ENCODE measurements around the gene ARHGAP45. TPM values are rescaled to one million over a fixed set of nuclear protein-coding genes. Genes with fewer than 3 reads are reported as not detected.

ARHGAP45 gene
- total RNA-seq, 2 experiments from 2014 or later: 113 to 122 TPM

- Mint-ChIP-seq H3K36me3 (peaks cover 4% of the 10 kb centered on the region), H3K9me3 (no peaks in the 10 kb centered on the region), H3K4me3 (no peak overlapping the region), H3K27me3 (no peaks in the 10 kb centered on the region), H3K27ac (no peak overlapping the region), H3K4me1 (no peaks in the 10 kb centered on the region)
- DNase-seq: no peak
Measured at GRCh38 chr19:1115646-1116420, 48.9 kb downstream of the ARHGAP45 start.

GRCh38 chr19:1116726-1117581, 50.0 kb downstream of the ARHGAP45 start:
- Mint-ChIP-seq H3K4me3 (no peak overlapping the region), H3K27me3 (no peaks in the 10 kb centered on the region), H3K27ac (no peak overlapping the region), H3K9me3 (no peaks in the 10 kb centered on the region), H3K36me3 (peaks cover 11% of the 10 kb centered on the region), H3K4me1 (no peaks in the 10 kb centered on the region)
- DNase-seq: no peak

- Mint-ChIP-seq H3K36me3 (peaks cover 11% of the 10 kb centered on the region), H3K27me3 (no peaks in the 10 kb centered on the region), H3K4me3 (no peak overlapping the region), H3K9me3 (no peaks in the 10 kb centered on the region), H3K27ac (no peak overlapping the region), H3K4me1 (no peaks in the 10 kb centered on the region)
- no peak for DNase-seq
Measured at GRCh38 chr19:1117654-1118053, 50.7 kb downstream of the ARHGAP45 start.

- DNase-seq: no peak
- Mint-ChIP-seq H3K4me1 (no peaks in the 10 kb centered on the region), H3K4me3 (no peak overlapping the region), H3K36me3 (peaks cover 14% of the 10 kb centered on the region), H3K27ac (no peak overlapping the region), H3K9me3 (no peaks in the 10 kb centered on the region), H3K27me3 (no peaks in the 10 kb centered on the region)
Measured at GRCh38 chr19:1118999-1119398, 52.0 kb downstream of the ARHGAP45 start.

GRCh38 chr19:1119475-1120217, 52.7 kb downstream of the ARHGAP45 start:
- H3K27ac Mint-ChIP-seq: no peak overlapping the region
- H3K9me3 Mint-ChIP-seq: no peaks in the 10 kb centered on the region
- no peak overlapping the region for H3K4me3 Mint-ChIP-seq
- H3K4me1 Mint-ChIP-seq: no peaks in the 10 kb centered on the region
- H3K36me3 Mint-ChIP-seq: peaks cover 14% of the 10 kb centered on the region
- DNase-seq: no peak
- no peaks in the 10 kb centered on the region for H3K27me3 Mint-ChIP-seq

- Mint-ChIP-seq H3K4me1 (no peaks in the 10 kb centered on the region), H3K4me3 (no peak overlapping the region), H3K27ac (no peak overlapping the region), H3K9me3 (no peaks in the 10 kb centered on the region), H3K27me3 (no peaks in the 10 kb centered on the region), H3K36me3 (peaks cover 14% of the 10 kb centered on the region)
- no peak for DNase-seq
Measured at GRCh38 chr19:1121395-1121794, 54.4 kb downstream of the ARHGAP45 start.

GRCh38 chr19:1122021-1122971, 55.3 kb downstream of the ARHGAP45 start:
- Mint-ChIP-seq H3K27ac (no peak overlapping the region), H3K9me3 (no peaks in the 10 kb centered on the region), H3K36me3 (peaks cover 14% of the 10 kb centered on the region), H3K27me3 (no peaks in the 10 kb centered on the region), H3K4me1 (no peaks in the 10 kb centered on the region), H3K4me3 (no peak overlapping the region)
- DNase-seq: no peak

GRCh38 chr19:1122972-1123363, 56.0 kb downstream of the ARHGAP45 start:
- no peak overlapping the region for H3K4me3 Mint-ChIP-seq
- H3K27ac Mint-ChIP-seq: no peak overlapping the region
- H3K27me3 Mint-ChIP-seq: no peaks in the 10 kb centered on the region
- no peaks in the 10 kb centered on the region for H3K9me3 Mint-ChIP-seq
- H3K36me3 Mint-ChIP-seq: peaks cover 16% of the 10 kb centered on the region
- peak; percentile 67 for DNase-seq
- H3K4me1 Mint-ChIP-seq: no peaks in the 10 kb centered on the region

GRCh38 chr19:1123381-1123780, 56.4 kb downstream of the ARHGAP45 start:
- H3K36me3 Mint-ChIP-seq: peaks cover 16% of the 10 kb centered on the region
- H3K4me1 Mint-ChIP-seq: no peaks in the 10 kb centered on the region
- H3K4me3 Mint-ChIP-seq: no peak overlapping the region
- no peaks in the 10 kb centered on the region for H3K27me3 Mint-ChIP-seq
- DNase-seq: no peak
- H3K27ac Mint-ChIP-seq: no peak overlapping the region
- no peaks in the 10 kb centered on the region for H3K9me3 Mint-ChIP-seq

GRCh38 chr19:1123885-1124677, 57.1 kb downstream of the ARHGAP45 start:
- peaks cover 16% of the 10 kb centered on the region for H3K36me3 Mint-ChIP-seq
- H3K4me3 Mint-ChIP-seq: no peak overlapping the region
- DNase-seq: no peak
- no peak overlapping the region for H3K27ac Mint-ChIP-seq
- H3K9me3 Mint-ChIP-seq: no peaks in the 10 kb centered on the region
- H3K27me3 Mint-ChIP-seq: no peaks in the 10 kb centered on the region
- peaks cover under 1% of the 10 kb centered on the region for H3K4me1 Mint-ChIP-seq

- Mint-ChIP-seq H3K36me3 (peaks cover 12% of the 10 kb centered on the region), H3K27me3 (no peaks in the 10 kb centered on the region), H3K9me3 (no peaks in the 10 kb centered on the region), H3K4me1 (peaks cover 10% of the 10 kb centered on the region), H3K4me3 (no peak overlapping the region), H3K27ac (no peak overlapping the region)
- no peak for DNase-seq
Measured at GRCh38 chr19:1125601-1126467, 58.9 kb downstream of the ARHGAP45 start.

GRCh38 chr19:1126984-1127760, 60.2 kb downstream of the ARHGAP45 start:
- Mint-ChIP-seq H3K27me3 (no peaks in the 10 kb centered on the region), H3K27ac (no peak overlapping the region), H3K4me3 (no peak overlapping the region), H3K36me3 (peaks cover 4% of the 10 kb centered on the region), H3K9me3 (no peaks in the 10 kb centered on the region), H3K4me1 (peaks cover 13% of the 10 kb centered on the region)
- no peak for DNase-seq

Data from activated naive CD8-positive, alpha-beta T cell treated with anti-CD3 and anti-CD28 coated beads for 36 hours (primary cell).